DMS79 treated with DMSO at 0.1 percent for 48 hours (cell line): Measurements from ENCODE around the gene LYSMD3.

Source experiments
- DNase-seq: peaks from one replicate; lab custom pipeline; 2025; lab: John Stamatoyannopoulos, UW

LYSMD3 gene

GRCh38 chr5:90547072-90547536 is 17.7 kb upstream of the LYSMD3 start:
- peak; percentile 9 for DNase-seq

- no peak for DNase-seq
Measured at GRCh38 chr5:90546216-90546837, 16.9 kb upstream of the LYSMD3 start.

GRCh38 chr5:90545511-90545910 is 16.1 kb upstream of the LYSMD3 start:
- DNase-seq = no peak

- DNase-seq = no peak
Measured at GRCh38 chr5:90542827-90543519, 13.6 kb upstream of the LYSMD3 start.

- no peak for DNase-seq
Measured at GRCh38 chr5:90534922-90535321, 5.5 kb upstream of the LYSMD3 start.

GRCh38 chr5:90533794-90534193 is 4.4 kb upstream of the LYSMD3 start:
- no peak for DNase-seq

- no peak for DNase-seq
Measured at GRCh38 chr5:90530736-90531487, 1.5 kb upstream of the LYSMD3 start.

- DNase-seq = peak; percentile 42
Measured at GRCh38 chr5:90529939-90530677, 724 bp upstream of the LYSMD3 start.

GRCh38 chr5:90528601-90529193 is 687 bp downstream of the LYSMD3 start:
- DNase-seq = peak; percentile 8

GRCh38 chr5:90519081-90519480 is 10.3 kb downstream of the LYSMD3 start:
- no peak for DNase-seq

GRCh38 chr5:90518661-90519060 is 10.7 kb downstream of the LYSMD3 start:
- DNase-seq = no peak

- no peak for DNase-seq
Measured at GRCh38 chr5:90514520-90514919, 14.9 kb downstream of the LYSMD3 start.

GRCh38 chr5:90510438-90510837 is 18.9 kb downstream of the LYSMD3 start:
- DNase-seq = no peak

- no peak for DNase-seq
Measured at GRCh38 chr5:90506221-90506620, 23.2 kb downstream of the LYSMD3 start.

- no peak for DNase-seq
Measured at GRCh38 chr5:90504743-90505142, 24.6 kb downstream of the LYSMD3 start.

- DNase-seq = no peak
Measured at GRCh38 chr5:90503596-90503995, 25.8 kb downstream of the LYSMD3 start.

GRCh38 chr5:90495146-90495545 is 34.2 kb downstream of the LYSMD3 start:
- DNase-seq = no peak

- no peak for DNase-seq
Measured at GRCh38 chr5:90494043-90494442, 35.3 kb downstream of the LYSMD3 start.

GRCh38 chr5:90488791-90489190 is 40.6 kb downstream of the LYSMD3 start:
- DNase-seq = no peak

GRCh38 chr5:90484540-90484939 is 44.8 kb downstream of the LYSMD3 start:
- no peak for DNase-seq

GRCh38 chr5:90483206-90483605 is 46.2 kb downstream of the LYSMD3 start:
- no peak for DNase-seq

- DNase-seq = no peak
Measured at GRCh38 chr5:90480699-90481098, 48.7 kb downstream of the LYSMD3 start.
